Panc1 (cell line): ENCODE measurements around the gene NDUFA13. TPM values are rescaled to one million over a fixed set of nuclear protein-coding genes. Genes with fewer than 3 reads are reported as not detected.

Experiments used
- ATAC-seq: fragments of 200-7000 bp; cut with Tn5 transposase; 2 replicates; pipeline ENCODE4 v1.9.1; 2020; ENCODE audit warnings: mild to moderate bottlenecking, moderate library complexity
- BruUV-seq: library from RNA; stranded (reverse); fragments of 400-500 nt; replicated peaks from 2 replicates; lab custom pipeline; 2021; lab: Mats Ljungman, UMichigan
- CTCF ChIA-PET: fragments of 300-600 bp; sonication (Branson Sonifier 250); formaldehyde crosslinking; loops from one replicate; lab custom pipeline; 2022; ENCODE audit warnings: antibody characterized with exemption; lab: Charles Lee
- POLR2A ChIA-PET: fragments of 300-600 bp; sonication (Branson Sonifier 250); formaldehyde crosslinking; loops from one replicate; lab custom pipeline; 2022; ENCODE audit warnings: antibody characterized with exemption; lab: Charles Lee
- DNase-seq: peaks from one replicate; pipeline ENCODE4 v3.0.0-alpha.2; 2010; ENCODE audit warnings: low read depth, low spot score
- H3K27ac ChIP-seq: 2 replicates; pipeline ENCODE4 v1.5.1; 2011; ENCODE audit warnings: mild to moderate bottlenecking, low read length, inconsistent platforms
- H3K27me3 ChIP-seq: fragments of 200-500 bp; sonication (Bioruptor generic); 2 replicates; pipeline ENCODE4 v1.6.0; 2014; ENCODE audit warnings: low read length, inconsistent platforms; ENCODE audit not compliant: control insufficient read depth, insufficient read depth
- H3K36me3 ChIP-seq: fragments of 200-500 bp; sonication (Bioruptor generic); 2 replicates; pipeline ENCODE4 v1.5.1; 2014; ENCODE audit warnings: inconsistent platforms, mild to moderate bottlenecking, low read length, moderate library complexity; ENCODE audit not compliant: control insufficient read depth, insufficient read depth
- H3K4me1 ChIP-seq: 2 replicates; pipeline ENCODE4 v1.5.1; 2011; ENCODE audit warnings: inconsistent platforms, mild to moderate bottlenecking, low read length, moderate library complexity; ENCODE audit not compliant: control insufficient read depth, insufficient read depth
- H3K4me3 ChIP-seq, 2 experiments: 2 replicates each; pipeline ENCODE4 v1.5.1; 2011 to 2012; ENCODE audit warnings: low read depth in 2 of 2, low read length in 2 of 2, mild to moderate bottlenecking in 2 of 2, inconsistent platforms in 1 of 2, moderate library complexity in 1 of 2
- H3K9me3 ChIP-seq: fragments of 200-500 bp; sonication (Bioruptor generic); 2 replicates; pipeline ENCODE4 v1.5.1; 2014; ENCODE audit warnings: low read depth, mild to moderate bottlenecking, inconsistent platforms, low read length, moderate library complexity; ENCODE audit not compliant: control insufficient read depth, insufficient read depth
- CTCF ChIP-seq: fragments of 450-650 bp; IDR thresholded peaks from 2 replicates; pipeline ENCODE4 v1.5.1; 2017; ENCODE audit warnings: mild to moderate bottlenecking
- POLR2AphosphoS5 ChIP-seq: IDR thresholded peaks from 2 replicates; pipeline ENCODE4 v1.6.1; 2012; ENCODE audit warnings: mild to moderate bottlenecking, low read depth, low read length, moderate library complexity
- SIN3A ChIP-seq: IDR thresholded peaks from 2 replicates; pipeline ENCODE4 v1.6.1; 2012; ENCODE audit warnings: low read depth, mild to moderate bottlenecking, low read length, moderate library complexity, borderline replicate concordance; ENCODE audit not compliant: insufficient read depth
- TCF7L2 ChIP-seq: IDR thresholded peaks from 2 replicates; pipeline ENCODE4 v1.6.1; 2011; ENCODE audit warnings: mild to moderate bottlenecking, low read depth, low read length, inconsistent platforms
- in situ Hi-C: cut with HindIII; loops from 2 replicates; pipeline ENCODE4 v1.10.0; 2016; ENCODE audit warnings: low sequenced_read_pairs, low pct_unique_long_range_greater_than_20kb
- intact Hi-C: fragments of 100-400 bp; cut with micrococcal nuclease; formaldehyde crosslinking; loops from one replicate; pipeline ENCODE4 v1.10.0; 2022; ENCODE audit not compliant: unreplicated experiment
- total RNA-seq: library from RNA; stranded (reverse); gene quantifications from one replicate; pipeline ENCODE4 v1.2.1, GENCODE V29; 2021; ENCODE audit not compliant: unreplicated experiment
- TF ChIP-seq, protein P1 (sequence below), 2 experiments: IDR thresholded peaks; 2 replicates each; pipeline ENCODE4 v1.6.1; 2011 to 2012; ENCODE audit warnings: low read depth in 2 of 2, control low read depth in 1 of 2, low read length in 1 of 2, mild to moderate bottlenecking in 1 of 2, moderate library complexity in 1 of 2; ENCODE audit not compliant: insufficient read depth in 1 of 2

NDUFA13 gene
- total RNA-seq, 1 experiment from 2014 or later: 287 TPM

GRCh38 chr19:19525611-19526380, 9.8 kb downstream of the NDUFA13 start:
- ATAC-seq: no peak
- in situ Hi-C loops: no loop called here
- CTCF ChIA-PET: no interaction called here

GRCh38 chr19:19526581-19527370, 10.8 kb downstream of the NDUFA13 start:
- no peaks in the 10 kb centered on the region for H3K36me3 ChIP-seq
- ChIA-PET CTCF (no interaction called here), POLR2A (no interaction called here)
- H3K27me3 ChIP-seq: no peaks in the 10 kb centered on the region
- in situ Hi-C loops (no loop called here), intact Hi-C loops (no loop called here)
- DNase-seq (no peak), ATAC-seq (no peak)
- H3K4me3 ChIP-seq: no peak overlapping the region
- BruUV-seq: no TSS peak
- H3K27ac ChIP-seq: no peak overlapping the region
- TF ChIP-seq, protein P1, sequence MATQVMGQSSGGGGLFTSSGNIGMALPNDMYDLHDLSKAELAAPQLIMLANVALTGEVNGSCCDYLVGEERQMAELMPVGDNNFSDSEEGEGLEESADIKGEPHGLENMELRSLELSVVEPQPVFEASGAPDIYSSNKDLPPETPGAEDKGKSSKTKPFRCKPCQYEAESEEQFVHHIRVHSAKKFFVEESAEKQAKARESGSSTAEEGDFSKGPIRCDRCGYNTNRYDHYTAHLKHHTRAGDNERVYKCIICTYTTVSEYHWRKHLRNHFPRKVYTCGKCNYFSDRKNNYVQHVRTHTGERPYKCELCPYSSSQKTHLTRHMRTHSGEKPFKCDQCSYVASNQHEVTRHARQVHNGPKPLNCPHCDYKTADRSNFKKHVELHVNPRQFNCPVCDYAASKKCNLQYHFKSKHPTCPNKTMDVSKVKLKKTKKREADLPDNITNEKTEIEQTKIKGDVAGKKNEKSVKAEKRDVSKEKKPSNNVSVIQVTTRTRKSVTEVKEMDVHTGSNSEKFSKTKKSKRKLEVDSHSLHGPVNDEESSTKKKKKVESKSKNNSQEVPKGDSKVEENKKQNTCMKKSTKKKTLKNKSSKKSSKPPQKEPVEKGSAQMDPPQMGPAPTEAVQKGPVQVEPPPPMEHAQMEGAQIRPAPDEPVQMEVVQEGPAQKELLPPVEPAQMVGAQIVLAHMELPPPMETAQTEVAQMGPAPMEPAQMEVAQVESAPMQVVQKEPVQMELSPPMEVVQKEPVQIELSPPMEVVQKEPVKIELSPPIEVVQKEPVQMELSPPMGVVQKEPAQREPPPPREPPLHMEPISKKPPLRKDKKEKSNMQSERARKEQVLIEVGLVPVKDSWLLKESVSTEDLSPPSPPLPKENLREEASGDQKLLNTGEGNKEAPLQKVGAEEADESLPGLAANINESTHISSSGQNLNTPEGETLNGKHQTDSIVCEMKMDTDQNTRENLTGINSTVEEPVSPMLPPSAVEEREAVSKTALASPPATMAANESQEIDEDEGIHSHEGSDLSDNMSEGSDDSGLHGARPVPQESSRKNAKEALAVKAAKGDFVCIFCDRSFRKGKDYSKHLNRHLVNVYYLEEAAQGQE (IDR thresholded peaks at IDR 0.05; ENCODE audit: insufficient read depth in 1 of 2, low read depth in 2 of 2, low read length in 1 of 2): no peak
- no peak for TF ChIP-seq TCF7L2
- no peak for TF ChIP-seq POLR2AphosphoS5
- TF ChIP-seq CTCF: no peak
- no peaks in the 10 kb centered on the region for H3K9me3 ChIP-seq
- H3K4me1 ChIP-seq: no peaks in the 10 kb centered on the region; the same call in 1 of the 2 replicates

More at GRCh38 chr19:19525611-19526380, 9.8 kb downstream of the NDUFA13 start:
- H3K27me3 ChIP-seq: no peaks in the 10 kb centered on the region
- H3K36me3 ChIP-seq: no peaks in the 10 kb centered on the region
- no peaks in the 10 kb centered on the region for H3K9me3 ChIP-seq
- BruUV-seq: no TSS peak
- H3K27ac ChIP-seq: no peak overlapping the region
- H3K4me3 ChIP-seq: no peak overlapping the region
- intact Hi-C loops: no loop called here
- POLR2A ChIA-PET: no interaction called here
- no peaks in the 10 kb centered on the region; the same call in 1 of the 2 replicates for H3K4me1 ChIP-seq
- DNase-seq: no peak
- no peak for TF ChIP-seq CTCF
- TF ChIP-seq SIN3A: no peak
- TF ChIP-seq POLR2AphosphoS5: no peak
- TF ChIP-seq TCF7L2: no peak
- TF ChIP-seq, protein P1 (IDR thresholded peaks at IDR 0.05; ENCODE audit: insufficient read depth in 1 of 2, low read depth in 2 of 2, low read length in 1 of 2): no peak
